Type B pancreatic cell (in vitro differentiated cells): Measurements from ENCODE around the gene NFASC. TPM values are rescaled to one million over a fixed set of nuclear protein-coding genes. Genes with fewer than 3 reads are reported as not detected.

Experiments
- DNase-seq: peaks from one replicate; pipeline ENCODE4 v3.0.0; 2021; ENCODE audit warnings: mixed read lengths; ENCODE audit not compliant: unreplicated experiment; ENCODE audit errors: extremely low spot score
- H3K27ac Mint-ChIP-seq: 2 replicates; pipeline ENCODE4 v1.8.0; 2021; ENCODE audit warnings: mild to moderate bottlenecking, mixed read lengths
- H3K27me3 Mint-ChIP-seq: 2 replicates; pipeline ENCODE4 v1.8.0; 2021; ENCODE audit warnings: mixed read lengths
- H3K36me3 Mint-ChIP-seq: 2 replicates; pipeline ENCODE4 v1.8.0; 2021; ENCODE audit warnings: mixed read lengths
- H3K4me1 Mint-ChIP-seq: one replicate; pipeline ENCODE4 v1.8.0; 2021; ENCODE audit warnings: mixed read lengths; ENCODE audit not compliant: unreplicated experiment
- H3K4me3 Mint-ChIP-seq: 2 replicates; pipeline ENCODE4 v1.8.0; 2021; ENCODE audit warnings: mild to moderate bottlenecking, mixed read lengths
- H3K9me3 Mint-ChIP-seq: 2 replicates; pipeline ENCODE4 v1.8.0; 2021; ENCODE audit warnings: mixed read lengths
- CTCF ChIP-seq: fragments of 200-600 bp; sonication (generic); conservative IDR thresholded peaks from 2 replicates; pipeline ENCODE4 v1.5.0; 2021; ENCODE audit warnings: antibody characterized with exemption, mild to moderate bottlenecking
- total RNA-seq: library from RNA; stranded (reverse); gene quantifications from 2 replicates; pipeline ENCODE4 v1.2.1, GENCODE V29; 2021; ENCODE audit warnings: low replicate concordance

NFASC gene
- total RNA-seq, 1 donor from 2014 or later, result 16.4 TPM

GRCh38 chr1:205038132-205038786 lies 167.6 kb downstream of the NFASC start:
- Mint-ChIP-seq H3K27ac (no peak overlapping the region), H3K4me1 (no peaks in the 10 kb centered on the region), H3K4me3 (no peak overlapping the region), H3K27me3 (peaks cover 80% of the 10 kb centered on the region), H3K36me3 (no peaks in the 10 kb centered on the region), H3K9me3 (no peaks in the 10 kb centered on the region)
- no peak for DNase-seq
- no peak for TF ChIP-seq CTCF

- Mint-ChIP-seq H3K4me1 (no peaks in the 10 kb centered on the region), H3K27me3 (peaks cover 91% of the 10 kb centered on the region), H3K36me3 (no peaks in the 10 kb centered on the region), H3K9me3 (no peaks in the 10 kb centered on the region), H3K27ac (no peak overlapping the region), H3K4me3 (no peak overlapping the region)
- DNase-seq, result no peak
- TF ChIP-seq CTCF, result no peak
These were observed 170.5 kb downstream of the NFASC start for GRCh38 chr1:205041001-205041715.

- Mint-ChIP-seq H3K27me3 (peaks cover 93% of the 10 kb centered on the region), H3K27ac (no peak overlapping the region), H3K4me3 (no peak overlapping the region), H3K36me3 (no peaks in the 10 kb centered on the region), H3K9me3 (no peaks in the 10 kb centered on the region), H3K4me1 (no peaks in the 10 kb centered on the region)
- TF ChIP-seq CTCF, result no peak
- no peak for DNase-seq
These were observed 171.6 kb downstream of the NFASC start for GRCh38 chr1:205041998-205042910.

GRCh38 chr1:205042911-205043806 lies 172.5 kb downstream of the NFASC start, which contains the start of gene CNTN2:
CNTN2 (plus strand) TSS chr1:205043212; CDS start chr1:205053186, 9,974 bp downstream.
- TF ChIP-seq CTCF, result no peak
- H3K36me3 Mint-ChIP-seq, result no peaks in the 10 kb centered on the region
- H3K4me1 Mint-ChIP-seq, result no peaks in the 10 kb centered on the region
- H3K4me3 Mint-ChIP-seq, result no peak within 1 kb of the TSS
- H3K27me3 Mint-ChIP-seq, result peaks cover 94% of the 10 kb centered on the region
- H3K27ac Mint-ChIP-seq, result no peak within 1 kb of the TSS
- DNase-seq, result no peak
- no peaks in the 10 kb centered on the region for H3K9me3 Mint-ChIP-seq

GRCh38 chr1:205043866-205044265 lies 173.2 kb downstream of the NFASC start:
- H3K27me3 Mint-ChIP-seq, result peaks cover 92% of the 10 kb centered on the region
- no peak for DNase-seq
- no peak overlapping the region for H3K4me3 Mint-ChIP-seq
- no peaks in the 10 kb centered on the region for H3K9me3 Mint-ChIP-seq
- no peak for TF ChIP-seq CTCF
- no peak overlapping the region for H3K27ac Mint-ChIP-seq
- H3K4me1 Mint-ChIP-seq, result no peaks in the 10 kb centered on the region
- no peaks in the 10 kb centered on the region for H3K36me3 Mint-ChIP-seq
